GM23248 (cell line): Measurements from ENCODE around the gene CDRT15.

Experiments used
- EZH2 ChIP-seq: fragments of 200-600 bp; sonication (generic); IDR thresholded peaks from 2 replicates; pipeline ENCODE4 v1.6.1; 2018; ENCODE audit warnings: antibody characterized with exemption, mild to moderate bottlenecking; ENCODE audit not compliant: insufficient read depth, poor library complexity, severe bottlenecking
- EZH2phosphoT487 ChIP-seq: fragments of 200-600 bp; sonication (generic); IDR thresholded peaks from 2 replicates; pipeline ENCODE4 v1.6.1; 2018; ENCODE audit warnings: antibody characterized with exemption, moderate library complexity, mild to moderate bottlenecking, low read depth; ENCODE audit not compliant: insufficient read depth

- TF ChIP-seq EZH2 (no peak), EZH2phosphoT487 (no peak)
These were observed 39.6 kb downstream of the CDRT15 start for GRCh38 chr17:14197057-14197456.
